BLaER1 (cell line): Measurements from ENCODE around the gene RAB11FIP4.
"Not testable (repeated sequence)": the region's sequence is repeated elsewhere in the genome, so short reads cannot be mapped to it uniquely, and the experiment has no call there.

ENCODE experiments used
- H3K27ac ChIP-seq: shearing (Covaris generic); formaldehyde crosslinking; 2 replicates; pipeline ENCODE4 v1.8.1; 2022
- H3K27me3 ChIP-seq: shearing (Covaris generic); formaldehyde crosslinking; 2 replicates; pipeline ENCODE4 v1.8.1; 2022
- H3K36me3 ChIP-seq: shearing (Covaris generic); formaldehyde crosslinking; 2 replicates; pipeline ENCODE4 v1.8.1; 2022
- H3K4me1 ChIP-seq: shearing (Covaris generic); formaldehyde crosslinking; 2 replicates; pipeline ENCODE4 v1.8.1; 2022
- H3K4me2 ChIP-seq: shearing (Covaris generic); formaldehyde crosslinking; 2 replicates; pipeline ENCODE4 v1.8.1; 2022
- H3K4me3 ChIP-seq: shearing (Covaris generic); formaldehyde crosslinking; 2 replicates; pipeline ENCODE4 v1.8.1; 2022
- H3K9ac ChIP-seq: shearing (Covaris generic); formaldehyde crosslinking; 2 replicates; pipeline ENCODE4 v1.8.1; 2022
- H3K9me3 ChIP-seq: shearing (Covaris generic); formaldehyde crosslinking; 2 replicates; pipeline ENCODE4 v1.8.1; 2022
- H4K20me1 ChIP-seq: shearing (Covaris generic); formaldehyde crosslinking; 2 replicates; pipeline ENCODE4 v1.8.1; 2022
- Cebpa-rat ChIP-seq: shearing (Covaris generic); IDR thresholded peaks from 2 replicates; pipeline ENCODE4 v1.8.1; 2022

Gene RAB11FIP4

DNA sequence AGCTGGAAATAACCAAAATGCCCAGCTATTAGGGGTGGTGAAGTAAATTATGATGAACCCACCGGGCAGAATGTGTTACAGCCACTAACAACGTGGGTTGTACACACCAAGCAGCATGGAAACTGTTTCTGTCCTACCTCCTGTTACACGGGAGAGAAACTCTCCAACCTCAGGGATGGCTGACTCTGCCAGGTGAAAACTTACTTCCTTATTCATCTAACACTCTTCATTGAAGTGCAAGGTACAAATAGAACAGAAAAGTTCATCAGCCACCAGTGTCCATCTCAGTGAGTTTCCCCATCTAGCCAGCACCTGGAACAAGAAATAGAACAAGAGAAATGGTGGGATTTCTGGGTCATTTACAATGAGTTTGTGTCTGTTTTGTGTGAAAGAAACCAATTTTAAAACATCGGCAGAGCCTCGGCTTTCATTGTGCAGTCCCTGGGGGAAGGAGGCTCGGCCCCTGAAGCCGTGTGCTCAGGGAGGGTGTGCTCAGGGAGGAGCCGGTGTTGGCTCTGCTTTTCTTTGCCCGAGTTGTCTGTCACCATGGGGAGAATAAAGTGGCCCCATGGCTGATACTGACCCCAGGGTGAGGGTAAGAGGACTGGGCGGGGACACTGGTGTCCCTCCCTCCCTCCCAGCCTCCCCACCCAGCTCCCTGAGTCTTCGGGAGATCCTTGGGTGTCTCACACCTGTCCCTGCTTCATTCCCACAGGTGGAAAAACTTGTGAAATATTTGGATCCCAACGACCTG lies 39.8 kb downstream of the RAB11FIP4 start:
- no peaks in the 10 kb centered on the region for H3K9me3 ChIP-seq
- peak overlapping the region; percentile 99 for H3K4me2 ChIP-seq
- no peak overlapping the region for H3K27ac ChIP-seq
- peaks cover 81% of the 10 kb centered on the region for H3K4me1 ChIP-seq
- peaks cover 10% of the 10 kb centered on the region for H4K20me1 ChIP-seq
- H3K4me3 ChIP-seq, result no peak overlapping the region
- no peak overlapping the region for H3K9ac ChIP-seq
- H3K27me3 ChIP-seq, result no peaks in the 10 kb centered on the region
- no peaks in the 10 kb centered on the region for H3K36me3 ChIP-seq
- no peak for TF ChIP-seq Cebpa-rat

- TF ChIP-seq Cebpa-rat, result no peak
- H3K27ac ChIP-seq, result no peak overlapping the region; the same call in 1 of the 2 replicates
- H3K9me3 ChIP-seq, result no peaks in the 10 kb centered on the region
- H3K4me2 ChIP-seq, result peak overlapping the region; percentile 99
- H3K27me3 ChIP-seq, result no peaks in the 10 kb centered on the region
- H4K20me1 ChIP-seq, result peaks cover 10% of the 10 kb centered on the region
- no peak overlapping the region for H3K4me3 ChIP-seq
- peaks cover 82% of the 10 kb centered on the region for H3K4me1 ChIP-seq
- no peaks in the 10 kb centered on the region for H3K36me3 ChIP-seq
- H3K9ac ChIP-seq, result no peak overlapping the region
Measured at GRCh38 chr17:31431852-31432658, 40.6 kb downstream of the RAB11FIP4 start.

DNA sequence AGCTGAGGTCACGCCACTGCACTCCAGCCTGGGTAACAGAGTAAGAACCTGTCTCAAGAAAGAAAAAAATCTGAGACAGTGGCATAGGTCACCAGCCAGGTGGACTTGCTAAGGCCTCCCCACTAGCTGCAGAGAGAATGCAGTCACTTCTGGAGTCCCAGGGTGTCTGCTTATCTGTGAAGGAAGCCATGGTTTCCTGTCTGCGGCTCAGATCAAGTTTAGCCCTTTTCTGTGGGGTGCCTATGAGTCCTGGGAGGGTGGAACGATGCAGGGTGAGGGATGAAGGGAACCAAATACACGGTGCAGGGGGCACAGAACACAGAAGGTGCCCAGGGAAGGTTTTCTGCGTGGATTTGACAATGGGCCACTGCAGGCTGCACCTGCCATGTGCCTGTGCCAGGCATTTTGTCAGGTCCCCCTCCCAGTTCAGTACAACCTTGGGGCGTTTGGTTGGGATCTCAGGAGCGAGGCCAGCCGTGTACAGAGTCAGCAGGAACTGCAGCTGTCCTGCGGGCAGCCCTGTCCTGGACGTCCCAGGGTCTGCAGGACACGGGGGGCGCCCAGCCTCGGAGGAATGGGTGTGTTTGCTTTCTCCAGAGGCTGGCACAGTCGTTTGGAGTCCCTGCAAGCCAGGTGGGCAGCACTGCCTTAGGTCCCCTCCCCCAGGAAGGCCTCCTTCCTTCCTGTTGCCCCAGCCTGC lies 41.8 kb downstream of the RAB11FIP4 start:
- no peak for TF ChIP-seq Cebpa-rat
- Histone ChIP-seq H3K27ac (peak overlapping the region; percentile 67), H3K36me3 (no peaks in the 10 kb centered on the region), H3K27me3 (no peaks in the 10 kb centered on the region), H3K4me2 (peak overlapping the region; percentile 99), H3K4me1 (peaks cover 76% of the 10 kb centered on the region), H3K9ac (peak overlapping the region; percentile 26), H3K4me3 (peak overlapping the region; percentile 57), H3K9me3 (no peaks in the 10 kb centered on the region), H4K20me1 (peaks cover 10% of the 10 kb centered on the region)

DNA sequence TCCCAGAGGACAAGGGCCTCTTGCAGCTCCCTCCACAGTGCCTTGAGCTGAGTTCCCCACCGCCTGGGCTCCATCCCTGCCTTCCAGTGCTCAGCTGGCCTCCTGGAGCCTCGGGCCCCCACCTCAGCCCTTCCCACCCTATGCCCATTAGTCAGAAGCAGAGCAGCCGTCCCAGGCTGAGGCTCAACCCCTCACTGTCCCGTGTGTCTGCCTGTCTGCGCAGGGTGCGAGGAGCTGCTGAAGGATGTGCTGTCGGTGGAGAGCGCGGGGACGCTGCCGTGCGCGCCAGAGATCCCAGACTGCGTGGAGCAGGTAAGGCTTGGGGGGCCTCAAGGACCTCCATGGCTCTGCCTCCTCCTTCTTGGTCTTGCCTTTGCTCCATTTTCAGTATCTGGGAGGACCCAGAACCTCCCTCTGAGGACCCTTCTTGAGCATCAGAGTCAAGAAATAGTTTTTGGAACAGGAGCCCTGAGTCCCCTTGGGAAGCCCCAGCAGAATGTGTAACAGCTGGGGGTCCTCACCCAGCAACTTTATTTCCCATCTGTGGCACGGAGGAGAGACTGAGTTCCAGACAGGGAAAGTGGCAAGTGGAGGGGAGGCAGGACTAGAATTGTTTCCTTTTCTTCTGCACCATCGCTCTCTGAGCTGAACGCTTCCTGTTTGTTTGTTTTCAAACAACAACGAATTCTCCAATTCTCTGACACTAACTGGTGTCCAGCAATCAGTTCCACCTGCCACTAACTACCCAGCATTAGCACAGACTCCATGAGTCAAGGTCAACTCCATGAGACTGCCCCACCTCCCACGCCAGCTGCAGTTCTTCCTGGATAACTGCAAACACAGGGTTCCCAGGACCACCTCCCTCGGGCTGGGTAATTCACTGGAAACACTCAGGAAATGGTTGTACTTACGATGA lies 42.6 kb downstream of the RAB11FIP4 start:
- H3K27me3 ChIP-seq, result no peaks in the 10 kb centered on the region
- peak overlapping the region; percentile 26 for H3K9ac ChIP-seq
- no peaks in the 10 kb centered on the region for H3K9me3 ChIP-seq
- peak overlapping the region; percentile 57 for H3K4me3 ChIP-seq
- H3K4me1 ChIP-seq, result peaks cover 68% of the 10 kb centered on the region
- no peak for TF ChIP-seq Cebpa-rat
- no peaks in the 10 kb centered on the region for H3K36me3 ChIP-seq
- H3K27ac ChIP-seq, result peak overlapping the region; percentile 67
- peaks cover 10% of the 10 kb centered on the region for H4K20me1 ChIP-seq
- peak overlapping the region; percentile 99 for H3K4me2 ChIP-seq

DNA sequence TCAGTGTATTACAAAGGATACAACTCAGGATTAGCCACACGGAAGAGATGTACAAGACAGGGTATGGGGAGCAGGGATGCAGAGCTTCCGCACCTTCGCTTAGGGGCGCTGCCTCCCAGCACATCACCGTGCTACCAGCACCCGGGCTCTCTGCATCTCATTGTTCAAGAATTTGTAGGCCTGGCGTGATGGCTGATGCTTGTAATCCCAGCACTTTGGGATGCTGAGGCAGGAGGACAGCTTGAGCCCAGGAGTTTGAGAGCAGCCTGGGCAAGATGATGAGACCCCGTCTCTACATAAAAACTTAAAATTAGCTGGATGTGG lies 43.2 kb downstream of the RAB11FIP4 start:
- Histone ChIP-seq H3K4me1 (peaks cover 62% of the 10 kb centered on the region), H3K4me2 (peak overlapping the region; percentile 99), H3K36me3 (no peaks in the 10 kb centered on the region), H3K4me3 (no peak overlapping the region), H3K27ac (peak overlapping the region; percentile 67; the same call in 1 of the 2 replicates), H3K9me3 (no peaks in the 10 kb centered on the region), H4K20me1 (peaks cover 10% of the 10 kb centered on the region), H3K9ac (no peak overlapping the region), H3K27me3 (no peaks in the 10 kb centered on the region)
- TF ChIP-seq Cebpa-rat, result no peak

GRCh38 chr17:31435581-31435980 lies 44.1 kb downstream of the RAB11FIP4 start:
- Histone ChIP-seq H3K27me3 (no peaks in the 10 kb centered on the region), H3K9me3 (no peaks in the 10 kb centered on the region), H4K20me1 (peaks cover 10% of the 10 kb centered on the region), H3K4me2 (peak overlapping the region; percentile 99), H3K4me1 (peaks cover 61% of the 10 kb centered on the region), H3K36me3 (no peaks in the 10 kb centered on the region), H3K9ac (no peak overlapping the region), H3K4me3 (no peak overlapping the region), H3K27ac (no peak overlapping the region)
- no peak for TF ChIP-seq Cebpa-rat

DNA sequence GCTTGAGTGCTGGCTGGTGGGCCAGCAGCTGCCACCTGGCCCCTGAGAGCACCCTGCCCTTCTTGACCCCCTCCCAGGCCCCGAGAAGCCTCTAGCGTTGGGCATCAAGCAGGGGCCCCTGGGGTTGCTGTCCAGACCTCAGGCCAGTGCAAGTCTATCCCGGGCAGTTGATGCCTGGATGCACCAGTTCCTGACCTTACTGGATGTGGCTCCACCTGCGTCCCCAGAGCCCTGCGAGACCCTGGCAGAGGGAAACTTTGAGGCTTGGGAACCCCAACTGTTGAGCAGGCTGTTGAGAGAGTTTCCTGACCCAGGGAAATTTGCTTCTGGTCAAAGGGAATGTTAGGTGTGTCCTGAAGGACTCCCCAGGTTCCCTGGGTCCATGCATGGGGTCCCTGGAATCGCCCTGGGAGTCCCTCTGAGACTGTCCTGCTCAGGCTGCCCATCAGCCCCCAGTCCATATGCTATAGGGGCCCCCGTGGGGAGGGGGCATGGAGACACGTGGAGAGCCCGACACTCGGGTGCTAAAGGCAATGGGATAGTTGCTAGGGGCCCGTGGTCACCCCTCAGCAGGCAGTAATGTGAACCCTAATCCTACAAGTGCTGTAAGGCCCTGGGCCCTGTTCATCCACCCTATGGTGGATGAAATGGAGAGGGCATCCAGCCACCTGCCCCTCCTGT lies 46.4 kb downstream of the RAB11FIP4 start:
- H3K9me3 ChIP-seq, result no peaks in the 10 kb centered on the region
- H3K4me1 ChIP-seq, result peaks cover 38% of the 10 kb centered on the region
- no peak overlapping the region for H3K4me2 ChIP-seq
- H3K9ac ChIP-seq, result no peak overlapping the region
- no peak overlapping the region for H3K27ac ChIP-seq
- H3K4me3 ChIP-seq, result no peak overlapping the region
- no peaks in the 10 kb centered on the region for H3K36me3 ChIP-seq
- H4K20me1 ChIP-seq, result peaks cover 10% of the 10 kb centered on the region
- TF ChIP-seq Cebpa-rat, result no peak
- no peaks in the 10 kb centered on the region for H3K27me3 ChIP-seq

- no peaks in the 10 kb centered on the region for H3K27me3 ChIP-seq
- peaks cover 19% of the 10 kb centered on the region for H3K4me1 ChIP-seq
- no peak for TF ChIP-seq Cebpa-rat
- no peak overlapping the region for H3K4me3 ChIP-seq
- no peak overlapping the region for H3K4me2 ChIP-seq
- no peaks in the 10 kb centered on the region for H3K36me3 ChIP-seq
- H3K9ac ChIP-seq, result no peak overlapping the region
- H3K9me3 ChIP-seq, result no peaks in the 10 kb centered on the region
- H3K27ac ChIP-seq, result no peak overlapping the region
- no peaks in the 10 kb centered on the region for H4K20me1 ChIP-seq
Measured at GRCh38 chr17:31439716-31440115, 48.2 kb downstream of the RAB11FIP4 start.

GRCh38 chr17:31442276-31442675 lies 50.8 kb downstream of the RAB11FIP4 start:
- H3K27me3 ChIP-seq, result no peaks in the 10 kb centered on the region
- H3K27ac ChIP-seq, result no peak overlapping the region
- H3K36me3 ChIP-seq, result no peaks in the 10 kb centered on the region
- H3K4me3 ChIP-seq, result no peak overlapping the region
- no peaks in the 10 kb centered on the region for H3K9me3 ChIP-seq
- H3K4me1 ChIP-seq, result peaks cover 4% of the 10 kb centered on the region
- TF ChIP-seq Cebpa-rat, result no peak
- no peaks in the 10 kb centered on the region for H4K20me1 ChIP-seq
- no peak overlapping the region for H3K9ac ChIP-seq
- H3K4me2 ChIP-seq, result no peak overlapping the region

GRCh38 chr17:31442856-31443255 lies 51.4 kb downstream of the RAB11FIP4 start:
- H3K9ac ChIP-seq, H3K4me1 ChIP-seq, H3K27ac ChIP-seq, H3K27me3 ChIP-seq, H4K20me1 ChIP-seq, H3K4me2 ChIP-seq, H3K9me3 ChIP-seq, H3K4me3 ChIP-seq, H3K36me3 ChIP-seq: not testable (repeated sequence)
